Adrenal gland (tissue), 19 donors: ENCODE results near the gene SHCBP1L. TPM values are rescaled to one million over a fixed set of nuclear protein-coding genes. Genes with fewer than 3 reads are reported as not detected.

ENCODE experiments used
- DNase-seq, 7 donors: peaks; one replicate each; pipeline ENCODE4 v3.0.0-alpha.2; 2019 to 2020
- H3K27ac ChIP-seq, 5 donors: fragments of 200-600 bp; sonication (generic) in 4 of 5; 1 replicate in 3 of 5; 2 replicates in 2 of 5; pipeline versions ENCODE4 v1.5.1 to v1.8.0; 2016 to 2020; ENCODE audit warnings: mild to moderate bottlenecking in 1 of 5
- H3K27me3 ChIP-seq: fragments of 200-600 bp; 2 replicates; pipeline ENCODE4 v1.8.0; 2021
- H3K36me3 ChIP-seq, 2 donors: fragments of 200-600 bp; replicated peaks in 1 of 2; 1 replicate in 1 of 2; 2 replicates in 1 of 2; pipeline versions ENCODE4 v1.5.1 to v1.8.0; 2018 to 2022
- H3K4me1 ChIP-seq, 2 donors: fragments of 200-600 bp; replicated peaks in 1 of 2; 1 replicate in 1 of 2; 2 replicates in 1 of 2; pipeline versions ENCODE4 v1.5.1 to v1.8.0; 2018 to 2021
- H3K4me3 ChIP-seq, 4 donors: fragments of 200-600 bp; sonication (generic) in 3 of 4; one replicate each; pipeline ENCODE4 v1.5.1; 2016 to 2018
- H3K9me3 ChIP-seq, 3 donors: fragments of 200-600 bp; sonication (generic) in 1 of 3; replicated peaks in 1 of 3; 1 replicate in 2 of 3; 2 replicates in 1 of 3; pipeline versions ENCODE4 v1.5.1 to v1.8.0; 2016 to 2021
- POLR2A ChIP-seq, 2 donors: fragments of 450-650 bp; IDR thresholded peaks; one replicate each; pipeline ENCODE4 v1.6.1; 2017; ENCODE audit warnings: antibody characterized with exemption in 2 of 2, mild to moderate bottlenecking in 2 of 2, moderate library complexity in 1 of 2
- WGBS, 4 donors: extraction: QIAGEN DNeasy Blood & Tissue Kit in 2 of 4; methylation state at CpG; one replicate each; pipeline versions ENCODE4 v1.1.5 to v1.1.7; 2013 to 2017; 5-methylcytosine and 5-hydroxymethylcytosine counted together
- intact Hi-C, 2 donors: fragments of 100-400 bp; cut with DNase I; formaldehyde crosslinking; loops; one replicate each; pipeline versions ENCODE4 v1.14.1 to v1.15.0; 2022 to 2023
- long read RNA-seq, 10 donors: library from polyadenylated mRNA in 3 of 10; unstranded in 2 of 10; stranded (forward) in 1 of 10; transcript quantifications; one replicate each; pipeline ENCODE4 v2.0.0 and lab custom pipeline, GENCODE V29; 2021 to 2026
- polyA plus RNA-seq, 3 donors: library from polyadenylated mRNA; stranded (reverse); fragments of 200-250 nt in 2 of 3; fragments of 350-450 nt in 1 of 3; fragmentation: Illumina TruSeq in 1 of 3; extraction: RNeasy Lipid Tissue Mini Kit (QIAGEN cat#74804) in 1 of 3; gene quantifications; one replicate each; pipeline ENCODE4 v1.2.3, GENCODE V29; 2013 to 2014
- total RNA-seq, 9 donors: library from RNA; depleted of rRNA in 4 of 9; stranded (reverse); fragments of >200 nt in 4 of 9; fragments of 120-200 nt in 1 of 9; fragmentation: NEBNext Ultra II Directional in 1 of 9; extraction: Animal tissue kit (Norgen Biotek cat#: 25700) in 1 of 9; gene quantifications; one replicate each; pipeline versions ENCODE4 v1.1.0 to v1.2.4, GENCODE V29; 2013 to 2023
- TF ChIP-seq, protein P1 (sequence below), 6 experiments: fragments of 450-650 bp in 4 of 6; fragments of 200-600 bp in 2 of 6; sonication (generic) in 1 of 6; IDR thresholded peaks; 1 replicate in 5 of 6; 2 replicates in 1 of 6; pipeline versions ENCODE4 v1.5.1 to v1.8.0; 2016 to 2021; ENCODE audit warnings: antibody characterized with exemption in 6 of 6, mild to moderate bottlenecking in 2 of 6, moderate library complexity in 1 of 6
- donor health status: healthy with polysubstance abuse.
- donor health status: Bipolar disorder and iron deficiency.
- donor health status: DM: yes; HTN: yes; CAD: no.
- donor health status: DM: no; HTN: no; CAD: no.
- donor health status: DM: no; HTN: no; CAD: no.
- donor health status: DM: yes; HTN: yes; CAD: no.

Gene SHCBP1L
- under 1 TPM in 1 of 9 donors, not detected in 8; 0.06 TPM for total RNA-seq
- not detected for polyA plus RNA-seq
- long read RNA-seq, donor 1: 0 reads
- long read RNA-seq, donor 2: 0 reads
- long read RNA-seq, donor 3: 0 reads
- long read RNA-seq, donor 4: 0 reads
- long read RNA-seq, donor 5: 0 reads
- long read RNA-seq, donor 6: 0 reads
- long read RNA-seq, donor 7: 0 reads
- long read RNA-seq, donor 8: 0 reads
- long read RNA-seq, donor 9: 0 reads
- long read RNA-seq, donor 10: 0 reads

GRCh38 chr1:182952677-182953444 lies at the start of gene SHCBP1L:
TSS of gene SHCBP1L (minus strand) at chr1:182953166. CDS start at chr1:182953133, 33 bp downstream.
- TF ChIP-seq, protein P1, sequence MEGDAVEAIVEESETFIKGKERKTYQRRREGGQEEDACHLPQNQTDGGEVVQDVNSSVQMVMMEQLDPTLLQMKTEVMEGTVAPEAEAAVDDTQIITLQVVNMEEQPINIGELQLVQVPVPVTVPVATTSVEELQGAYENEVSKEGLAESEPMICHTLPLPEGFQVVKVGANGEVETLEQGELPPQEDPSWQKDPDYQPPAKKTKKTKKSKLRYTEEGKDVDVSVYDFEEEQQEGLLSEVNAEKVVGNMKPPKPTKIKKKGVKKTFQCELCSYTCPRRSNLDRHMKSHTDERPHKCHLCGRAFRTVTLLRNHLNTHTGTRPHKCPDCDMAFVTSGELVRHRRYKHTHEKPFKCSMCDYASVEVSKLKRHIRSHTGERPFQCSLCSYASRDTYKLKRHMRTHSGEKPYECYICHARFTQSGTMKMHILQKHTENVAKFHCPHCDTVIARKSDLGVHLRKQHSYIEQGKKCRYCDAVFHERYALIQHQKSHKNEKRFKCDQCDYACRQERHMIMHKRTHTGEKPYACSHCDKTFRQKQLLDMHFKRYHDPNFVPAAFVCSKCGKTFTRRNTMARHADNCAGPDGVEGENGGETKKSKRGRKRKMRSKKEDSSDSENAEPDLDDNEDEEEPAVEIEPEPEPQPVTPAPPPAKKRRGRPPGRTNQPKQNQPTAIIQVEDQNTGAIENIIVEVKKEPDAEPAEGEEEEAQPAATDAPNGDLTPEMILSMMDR (IDR thresholded peaks at IDR 0.05): no peak
- TF ChIP-seq POLR2A (IDR thresholded peaks at IDR 0.05): no peak
- 21 to 52% (median 27%) methylated on average over 20 to 79 of the region's 79 CpGs for WGBS, 4 donors
- Histone ChIP-seq H3K36me3 (no peaks in the 10 kb centered on the region), H3K4me1 (peaks cover 0 to 5% of the 10 kb centered on the region in 2 donors), H3K27ac (no peak within 1 kb of the TSS), H3K27me3 (peaks cover 27% of the 10 kb centered on the region), H3K4me3 (peak within 1 kb of the TSS in 1 of 4 donors; percentile 38), H3K9me3 (no peaks in the 10 kb centered on the region)
- intact Hi-C loops: no loop called here
- DNase-seq: no peak

- Histone ChIP-seq H3K4me1 (no peaks in the 10 kb centered on the region), H3K4me3 (no peak overlapping the region), H3K9me3 (no peaks in the 10 kb centered on the region), H3K36me3 (no peaks in the 10 kb centered on the region), H3K27me3 (no peaks in the 10 kb centered on the region), H3K27ac (no peak overlapping the region)
- no peak for DNase-seq
- intact Hi-C loops: no loop called here
- TF ChIP-seq, protein P1 (IDR thresholded peaks at IDR 0.05): no peak
Measured at GRCh38 chr1:183002267-183002666, 49.3 kb upstream of the SHCBP1L start.

DNA sequence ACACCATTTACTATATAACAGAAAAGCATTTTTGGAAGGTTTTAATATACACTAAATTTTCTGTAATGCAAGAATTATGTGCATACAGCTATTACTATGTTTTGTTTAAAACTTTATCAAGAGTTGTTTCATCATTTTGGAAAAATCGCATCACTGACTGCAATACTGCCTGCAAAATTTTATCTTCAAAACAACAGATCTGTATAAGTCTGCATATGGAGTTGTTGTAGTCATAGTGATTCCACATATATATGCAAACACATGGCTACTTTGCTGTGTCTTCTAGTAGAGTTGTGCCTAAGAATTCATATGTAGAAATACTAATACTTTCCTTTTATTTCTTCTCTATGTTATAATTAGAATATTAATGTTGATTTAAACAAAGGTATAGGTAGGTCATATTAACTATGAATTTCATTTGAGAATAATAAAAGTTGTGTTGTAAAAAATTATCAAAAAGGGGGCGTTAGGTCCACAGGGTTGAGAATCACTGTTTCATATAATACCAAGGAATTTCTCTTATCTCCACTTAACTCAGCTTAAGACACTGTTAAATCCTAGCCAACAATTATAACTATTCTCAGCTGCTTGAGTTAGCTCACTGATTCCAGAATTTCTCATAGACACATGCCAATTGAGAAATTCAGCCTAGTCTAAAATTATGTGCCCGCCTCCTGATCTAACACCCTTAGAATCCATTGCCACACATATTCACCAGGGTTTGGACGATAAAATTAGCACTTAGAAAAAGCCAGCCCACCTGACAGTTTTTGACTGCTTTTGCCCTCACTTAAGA lies 47.4 kb upstream of the SHCBP1L start:
- H3K9me3 ChIP-seq: no peaks in the 10 kb centered on the region
- no peaks in the 10 kb centered on the region for H3K4me1 ChIP-seq
- WGBS, 4 donors: 77 to 80% (median 79%) methylated on average over 4 of the region's 4 CpGs
- intact Hi-C loops: no loop called here
- no peaks in the 10 kb centered on the region for H3K27me3 ChIP-seq
- H3K4me3 ChIP-seq: no peak overlapping the region
- H3K27ac ChIP-seq: no peak overlapping the region
- DNase-seq: no peak
- H3K36me3 ChIP-seq: no peaks in the 10 kb centered on the region
- TF ChIP-seq POLR2A (IDR thresholded peaks at IDR 0.05): no peak
- TF ChIP-seq, protein P1 (IDR thresholded peaks at IDR 0.05): no peak

DNA sequence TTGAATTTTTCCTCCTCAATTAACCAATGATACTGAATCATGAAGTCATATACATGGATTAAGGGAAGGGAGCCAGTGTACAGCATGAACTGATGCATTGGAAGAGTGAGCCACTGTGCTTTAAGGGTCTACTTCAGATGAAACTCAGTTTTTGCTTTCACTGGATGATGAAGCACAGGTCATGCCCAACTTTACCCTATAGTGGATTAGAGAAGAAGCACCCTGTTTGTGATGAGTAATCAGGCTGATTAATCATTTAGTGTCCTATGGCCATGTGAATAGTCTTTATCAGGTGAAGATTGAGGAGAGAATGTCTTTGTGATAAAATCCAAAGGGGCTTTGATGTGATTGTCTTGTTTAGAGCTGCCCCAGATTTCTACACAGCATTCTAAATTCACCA lies 45.5 kb upstream of the SHCBP1L start:
- TF ChIP-seq, protein P1 (IDR thresholded peaks at IDR 0.05): no peak
- no peak for TF ChIP-seq POLR2A (IDR thresholded peaks at IDR 0.05)
- Histone ChIP-seq H3K4me3 (no peak overlapping the region), H3K27me3 (no peaks in the 10 kb centered on the region), H3K36me3 (no peaks in the 10 kb centered on the region), H3K9me3 (no peaks in the 10 kb centered on the region), H3K4me1 (no peaks in the 10 kb centered on the region), H3K27ac (no peak overlapping the region)
- DNase-seq: no peak
- intact Hi-C loops: no loop called here
